Effector memory CD8-positive, alpha-beta T cell (primary cell): ENCODE data around the gene EIF4H.

Source experiments
- ATAC-seq: fragments of 150-1000 bp; cut with Tn5 transposase; replicated peaks from 2 replicates; pipeline ENCODE4 v1.10.0; 2021; ENCODE audit warnings: mild to moderate bottlenecking, moderate library complexity
- DNase-seq, 3 experiments: peaks; one replicate each; pipeline ENCODE4 v3.0.0; 2021
- H3K27ac Mint-ChIP-seq, 2 donors: one replicate each; pipeline ENCODE4 v1.8.0; 2022; ENCODE audit warnings: mild to moderate bottlenecking in 2 of 2, mixed read lengths in 2 of 2, moderate library complexity in 2 of 2
- H3K27me3 Mint-ChIP-seq, 2 donors: one replicate each; pipeline ENCODE4 v1.8.0; 2022; ENCODE audit warnings: mixed read lengths in 2 of 2
- H3K36me3 Mint-ChIP-seq: one replicate; pipeline ENCODE4 v1.8.0; 2022; ENCODE audit warnings: mild to moderate bottlenecking, moderate library complexity, mixed read lengths; ENCODE audit not compliant: insufficient read depth
- H3K4me1 Mint-ChIP-seq, 2 donors: one replicate each; pipeline ENCODE4 v1.8.0; 2022; ENCODE audit warnings: low read depth in 2 of 2, mixed read lengths in 2 of 2
- H3K4me3 Mint-ChIP-seq, 2 donors: one replicate each; pipeline ENCODE4 v1.8.0; 2022; ENCODE audit warnings: mild to moderate bottlenecking in 2 of 2, mixed read lengths in 2 of 2, moderate library complexity in 2 of 2
- H3K9me3 Mint-ChIP-seq, 2 donors: one replicate each; pipeline ENCODE4 v1.8.0; 2022; ENCODE audit warnings: mixed read lengths in 2 of 2
- total RNA-seq, 9 experiments: gene quantifications; one replicate each; lab custom pipeline; 2026; lab: John Stamatoyannopoulos, UW

EIF4H gene
- total RNA-seq: 206 to 537 (median 335) reads per million in 9 experiments

GRCh38 chr7:74173866-74174605 is at the start of gene EIF4H:
EIF4H (plus strand) TSS chr7:74174356; CDS start chr7:74174384, 28 bp downstream.
- Mint-ChIP-seq H3K36me3 (peaks cover 41% of the 10 kb centered on the region), H3K4me1 (peaks cover 39 to 43% of the 10 kb centered on the region in 2 donors), H3K4me3 (peak within 1 kb of the TSS; percentile 86 to 94), H3K27me3 (no peaks in the 10 kb centered on the region), H3K27ac (peak within 1 kb of the TSS; percentile 92 to 95), H3K9me3 (no peaks in the 10 kb centered on the region)
- peak; percentile 95 to 98 (median 98) for DNase-seq
- peak; percentile 85 for ATAC-seq

- no peak for ATAC-seq
- no peaks in the 10 kb centered on the region for H3K27me3 Mint-ChIP-seq
- no peak overlapping the region for H3K4me3 Mint-ChIP-seq
- H3K9me3 Mint-ChIP-seq: no peaks in the 10 kb centered on the region
- DNase-seq: no peak
- H3K4me1 Mint-ChIP-seq: no peaks in the 10 kb centered on the region
- peaks cover 14% of the 10 kb centered on the region for H3K36me3 Mint-ChIP-seq
- no peak overlapping the region for H3K27ac Mint-ChIP-seq
Observed at GRCh38 chr7:74126220-74126880, 47.8 kb upstream of the EIF4H start.

- ATAC-seq: no peak
- no peaks in the 10 kb centered on the region for H3K9me3 Mint-ChIP-seq
- H3K27ac Mint-ChIP-seq: no peak overlapping the region
Observed at GRCh38 chr7:74129887-74130286, 44.3 kb upstream of the EIF4H start.

GRCh38 chr7:74130518-74130917 is 43.6 kb upstream of the EIF4H start:
- Mint-ChIP-seq H3K4me3 (no peak overlapping the region), H3K27ac (no peak overlapping the region)

More at GRCh38 chr7:74129887-74130286, 44.3 kb upstream of the EIF4H start:
- DNase-seq: no peak
- Mint-ChIP-seq H3K4me1 (no peaks in the 10 kb centered on the region), H3K36me3 (no peaks in the 10 kb centered on the region), H3K27me3 (peaks cover 0 to 6% of the 10 kb centered on the region in 2 donors), H3K4me3 (no peak overlapping the region)

GRCh38 chr7:74134117-74134620 is 40.0 kb upstream of the EIF4H start:
- ATAC-seq (no peak), DNase-seq (no peak)
- Mint-ChIP-seq H3K36me3 (no peaks in the 10 kb centered on the region), H3K27me3 (peaks cover 0 to 6% of the 10 kb centered on the region in 2 donors), H3K4me1 (no peaks in the 10 kb centered on the region), H3K9me3 (no peaks in the 10 kb centered on the region), H3K4me3 (no peak overlapping the region), H3K27ac (no peak overlapping the region)

More at GRCh38 chr7:74130518-74130917, 43.6 kb upstream of the EIF4H start:
- H3K36me3 Mint-ChIP-seq: no peaks in the 10 kb centered on the region
- H3K27me3 Mint-ChIP-seq: peaks cover 0 to 6% of the 10 kb centered on the region in 2 donors
- H3K9me3 Mint-ChIP-seq: no peaks in the 10 kb centered on the region
- DNase-seq (no peak), ATAC-seq (no peak)
- no peaks in the 10 kb centered on the region for H3K4me1 Mint-ChIP-seq

- DNase-seq (no peak), ATAC-seq (no peak)
- Mint-ChIP-seq H3K27ac (no peak overlapping the region), H3K4me1 (no peaks in the 10 kb centered on the region), H3K27me3 (peaks cover 0 to under 1% of the 10 kb centered on the region in 2 donors), H3K4me3 (no peak overlapping the region), H3K36me3 (no peaks in the 10 kb centered on the region), H3K9me3 (no peaks in the 10 kb centered on the region)
Observed at GRCh38 chr7:74138334-74138867, 35.8 kb upstream of the EIF4H start.

GRCh38 chr7:74138945-74139843 is 35.0 kb upstream of the EIF4H start:
- no peaks in the 10 kb centered on the region for H3K9me3 Mint-ChIP-seq
- no peak overlapping the region for H3K27ac Mint-ChIP-seq
- H3K36me3 Mint-ChIP-seq: no peaks in the 10 kb centered on the region
- H3K4me1 Mint-ChIP-seq: no peaks in the 10 kb centered on the region
- DNase-seq (no peak), ATAC-seq (no peak)
- H3K27me3 Mint-ChIP-seq: no peaks in the 10 kb centered on the region
- H3K4me3 Mint-ChIP-seq: no peak overlapping the region

- Mint-ChIP-seq H3K4me3 (no peak overlapping the region), H3K27me3 (no peaks in the 10 kb centered on the region), H3K36me3 (no peaks in the 10 kb centered on the region), H3K4me1 (no peaks in the 10 kb centered on the region), H3K9me3 (no peaks in the 10 kb centered on the region), H3K27ac (no peak overlapping the region)
- ATAC-seq: no peak
- no peak for DNase-seq
Observed at GRCh38 chr7:74141705-74142104, 32.5 kb upstream of the EIF4H start.

- ATAC-seq (no peak), DNase-seq (no peak)
- no peaks in the 10 kb centered on the region for H3K4me1 Mint-ChIP-seq
- no peaks in the 10 kb centered on the region for H3K9me3 Mint-ChIP-seq
- H3K4me3 Mint-ChIP-seq: no peak overlapping the region
- H3K27ac Mint-ChIP-seq: no peak overlapping the region
- no peaks in the 10 kb centered on the region for H3K36me3 Mint-ChIP-seq
- no peaks in the 10 kb centered on the region for H3K27me3 Mint-ChIP-seq
Observed at GRCh38 chr7:74143383-74143782, 30.8 kb upstream of the EIF4H start.

GRCh38 chr7:74148491-74148890 is 25.7 kb upstream of the EIF4H start:
- Mint-ChIP-seq H3K27me3 (peaks cover 0 to 5% of the 10 kb centered on the region in 2 donors), H3K36me3 (no peaks in the 10 kb centered on the region), H3K27ac (no peak overlapping the region), H3K4me1 (no peaks in the 10 kb centered on the region), H3K9me3 (no peaks in the 10 kb centered on the region), H3K4me3 (no peak overlapping the region)
- DNase-seq: no peak
- ATAC-seq: no peak

GRCh38 chr7:74149071-74149470 is 25.1 kb upstream of the EIF4H start:
- Mint-ChIP-seq H3K4me1 (no peaks in the 10 kb centered on the region), H3K9me3 (no peaks in the 10 kb centered on the region), H3K4me3 (no peak overlapping the region), H3K36me3 (no peaks in the 10 kb centered on the region), H3K27ac (no peak overlapping the region), H3K27me3 (peaks cover 0 to 5% of the 10 kb centered on the region in 2 donors)
- ATAC-seq (no peak), DNase-seq (no peak)

GRCh38 chr7:74149603-74150002 is 24.6 kb upstream of the EIF4H start:
- Mint-ChIP-seq H3K4me1 (no peaks in the 10 kb centered on the region), H3K4me3 (no peak overlapping the region), H3K27ac (no peak overlapping the region), H3K27me3 (peaks cover 0 to 5% of the 10 kb centered on the region in 2 donors), H3K36me3 (no peaks in the 10 kb centered on the region), H3K9me3 (no peaks in the 10 kb centered on the region)
- DNase-seq: no peak
- no peak for ATAC-seq

- DNase-seq: no peak
- H3K27ac Mint-ChIP-seq: no peak overlapping the region
- no peak for ATAC-seq
- H3K9me3 Mint-ChIP-seq: no peaks in the 10 kb centered on the region
- H3K4me3 Mint-ChIP-seq: no peak overlapping the region
- no peaks in the 10 kb centered on the region for H3K36me3 Mint-ChIP-seq
- H3K4me1 Mint-ChIP-seq: no peaks in the 10 kb centered on the region
- H3K27me3 Mint-ChIP-seq: peaks cover 0 to 5% of the 10 kb centered on the region in 2 donors
Observed at GRCh38 chr7:74153736-74154135, 20.4 kb upstream of the EIF4H start.
